ENCODE measurements around the gene MED12L. TPM values are rescaled to one million over a fixed set of nuclear protein-coding genes. Genes with fewer than 3 reads are reported as not detected.

The MED12L gene
- total and polyA plus RNA-seq, 10 of the 15 experiments (the other 5 are each of a cell fraction or from before 2014, with no cell fraction given) = 0.01 to 0.06 (median 0.03) TPM; not detected in 2

DNA sequence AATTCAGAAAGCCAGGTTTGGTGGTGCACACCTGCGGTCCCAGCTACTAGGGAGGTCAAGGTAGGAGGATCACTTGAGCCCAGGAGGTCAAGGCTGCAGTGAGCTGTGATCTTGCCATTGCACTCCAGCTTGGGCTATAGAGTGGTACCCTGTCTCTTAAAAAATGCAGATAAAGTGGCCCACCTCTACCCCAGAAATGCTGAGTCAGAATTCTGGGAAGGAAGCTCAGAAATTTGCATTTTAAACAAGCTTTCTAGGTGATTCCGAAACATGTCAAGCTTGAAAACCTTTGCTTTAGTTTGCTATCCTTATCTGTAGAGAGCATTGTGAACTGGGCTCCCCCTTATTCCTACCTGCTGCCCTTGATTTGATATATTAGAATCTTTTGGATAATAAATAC, 7.7 kb downstream of the MED12L start (continued):
- TF ChIP-seq, protein P1, sequence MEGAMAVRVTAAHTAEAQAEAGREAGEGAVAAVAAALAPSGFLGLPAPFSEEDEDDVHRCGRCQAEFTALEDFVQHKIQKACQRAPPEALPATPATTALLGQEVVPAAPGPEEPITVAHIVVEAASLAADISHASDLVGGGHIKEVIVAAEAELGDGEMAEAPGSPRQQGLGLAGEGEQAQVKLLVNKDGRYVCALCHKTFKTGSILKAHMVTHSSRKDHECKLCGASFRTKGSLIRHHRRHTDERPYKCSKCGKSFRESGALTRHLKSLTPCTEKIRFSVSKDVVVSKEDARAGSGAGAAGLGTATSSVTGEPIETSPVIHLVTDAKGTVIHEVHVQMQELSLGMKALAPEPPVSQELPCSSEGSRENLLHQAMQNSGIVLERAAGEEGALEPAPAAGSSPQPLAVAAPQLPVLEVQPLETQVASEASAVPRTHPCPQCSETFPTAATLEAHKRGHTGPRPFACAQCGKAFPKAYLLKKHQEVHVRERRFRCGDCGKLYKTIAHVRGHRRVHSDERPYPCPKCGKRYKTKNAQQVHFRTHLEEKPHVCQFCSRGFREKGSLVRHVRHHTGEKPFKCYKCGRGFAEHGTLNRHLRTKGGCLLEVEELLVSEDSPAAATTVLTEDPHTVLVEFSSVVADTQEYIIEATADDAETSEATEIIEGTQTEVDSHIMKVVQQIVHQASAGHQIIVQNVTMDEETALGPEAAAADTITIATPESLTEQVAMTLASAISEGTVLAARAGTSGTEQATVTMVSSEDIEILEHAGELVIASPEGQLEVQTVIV (IDR thresholded peaks at IDR 0.05; ENCODE audit: borderline replicate concordance, partially characterized antibody) = no peak
- TF ChIP-seq FOS (IDR thresholded peaks at IDR 0.05; ENCODE audit: borderline replicate concordance, extremely low read depth, insufficient read length) = no peak
- TF ChIP-seq, protein P2, sequence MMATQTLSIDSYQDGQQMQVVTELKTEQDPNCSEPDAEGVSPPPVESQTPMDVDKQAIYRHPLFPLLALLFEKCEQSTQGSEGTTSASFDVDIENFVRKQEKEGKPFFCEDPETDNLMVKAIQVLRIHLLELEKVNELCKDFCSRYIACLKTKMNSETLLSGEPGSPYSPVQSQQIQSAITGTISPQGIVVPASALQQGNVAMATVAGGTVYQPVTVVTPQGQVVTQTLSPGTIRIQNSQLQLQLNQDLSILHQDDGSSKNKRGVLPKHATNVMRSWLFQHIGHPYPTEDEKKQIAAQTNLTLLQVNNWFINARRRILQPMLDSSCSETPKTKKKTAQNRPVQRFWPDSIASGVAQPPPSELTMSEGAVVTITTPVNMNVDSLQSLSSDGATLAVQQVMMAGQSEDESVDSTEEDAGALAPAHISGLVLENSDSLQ (IDR thresholded peaks at IDR 0.05) = no peak
- no peak for TF ChIP-seq BCL11A (IDR thresholded peaks at IDR 0.05; ENCODE audit: low read depth, low read length)
- no peak for TF ChIP-seq SMAD1 (IDR thresholded peaks at IDR 0.05; ENCODE audit: low read depth, partially characterized antibody)
- TF ChIP-seq YY1 (IDR thresholded peaks at IDR 0.05; ENCODE audit: low read depth, low read length) = no peak
- no peak for TF ChIP-seq WRNIP1 (IDR thresholded peaks at IDR 0.05; ENCODE audit: borderline replicate concordance, low read depth, low read length)

DNA sequence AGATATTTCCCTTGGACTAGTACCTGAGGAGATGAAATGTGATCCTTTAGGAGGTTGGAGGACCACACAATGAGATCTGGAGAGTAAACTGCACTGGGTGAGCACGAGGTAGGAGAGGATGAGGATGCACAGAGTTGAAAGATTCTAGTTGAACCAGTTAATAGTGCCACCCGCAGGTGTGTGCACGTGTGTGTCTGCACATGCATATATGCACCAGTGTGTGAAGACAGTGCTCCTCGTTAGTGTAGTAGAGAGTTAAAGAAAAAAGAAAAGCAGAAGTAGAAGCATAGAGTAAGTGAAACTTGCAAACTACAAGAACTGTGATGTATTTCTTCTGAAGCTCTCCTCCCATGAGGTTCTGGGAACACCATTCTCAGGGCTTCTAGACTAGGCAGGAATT, 8.4 kb downstream of the MED12L start:
- no peak overlapping the region for H2AFZ ChIP-seq (ENCODE audit: control insufficient read depth, low read depth, low read length)
- H3K36me3 ChIP-seq (ENCODE audit: control insufficient read depth in 2 of 2, insufficient read depth in 2 of 2, low read length in 1 of 2) = no peaks in the 10 kb centered on the region
- no peaks in the 10 kb centered on the region; a peak in 3 of 4 replicates for H3K27me3 ChIP-seq (replicated peaks in 1 of 2; ENCODE audit: control insufficient read depth in 2 of 2, insufficient read depth in 2 of 2, low read length in 1 of 2)
- ChIA-PET SMC1A (ENCODE audit: uncharacterized antibody, unreplicated experiment) (no interaction called here), POLR2A (no interaction called here), CTCF (no interaction called here), RAD21 (ENCODE audit: unreplicated experiment) (no interaction called here)
- no peak overlapping the region for H3K4me3 ChIP-seq
- H3K4me1 ChIP-seq (ENCODE audit: control insufficient read depth, insufficient read depth, low read length) = no peaks in the 10 kb centered on the region; the same call in 1 of the 2 replicates
- intact Hi-C loops (cut with micrococcal nuclease; ENCODE audit: unreplicated experiment) (no loop called here), in situ Hi-C loops (cut with MboI) (no loop called here)
- peak; percentile 76 for FAIRE-seq
- no peak for TF ChIP-seq MEF2A (IDR thresholded peaks at IDR 0.05; ENCODE audit: insufficient read depth, low read depth, low read length)
- peak in 1 of 2 experiments; percentile 39; a peak in 1 of 4 replicates for TF ChIP-seq BHLHE40 (IDR thresholded peaks at IDR 0.05; ENCODE audit: borderline replicate concordance in 1 of 2, low read depth in 2 of 2, low read length in 1 of 2)
- no peak for TF ChIP-seq SIN3A (IDR thresholded peaks at IDR 0.05; ENCODE audit: low read depth, low read length)
- no peak for TF ChIP-seq FOXM1 (IDR thresholded peaks at IDR 0.05; ENCODE audit: low read depth, low read length)
- TF ChIP-seq MYB (IDR thresholded peaks at IDR 0.05; ENCODE audit: borderline replicate concordance, low read depth, low read length) = no peak
- no peak for TF ChIP-seq IKZF2 (IDR thresholded peaks at IDR 0.05)
- H3K9ac ChIP-seq (ENCODE audit: control insufficient read depth, insufficient read depth, low read length) = no peak overlapping the region
- WGBS (ENCODE audit: insufficient coverage, insufficient replicate concordance, low lambda C conversion rate, missing lambda C conversion rate) = 2% methylated on average over 4 of the region's 4 CpGs
- no peak overlapping the region for H3K27ac ChIP-seq (ENCODE audit: control insufficient read depth, insufficient read depth)
- BruUV-seq (replicated peaks) = no TSS peak
- H3K4me2 ChIP-seq (ENCODE audit: control insufficient read depth, insufficient read depth) = no peak overlapping the region
- peak; percentile 26; the same call in 1 of the 3 replicates for ATAC-seq
- H3K79me2 ChIP-seq (ENCODE audit: control insufficient read depth, insufficient read depth, low read length) = no peaks in the 10 kb centered on the region
- no peaks in the 10 kb centered on the region for H4K20me1 ChIP-seq (ENCODE audit: control insufficient read depth, insufficient read depth)
- H3K9me3 ChIP-seq (replicated peaks; ENCODE audit: control insufficient read depth, insufficient read depth, low read length) = no peaks in the 10 kb centered on the region; the same call in 2 of the 3 replicates
- DNase-seq (ENCODE audit: low read depth, low spot score) = no peak

All from GM12878 (cell line).